Prostate gland (tissue), 2 donors: Measurements from ENCODE around the gene ZNF614.

Experiments
- POLR2A ChIP-seq: fragments of 450-650 bp; IDR thresholded peaks from one replicate; pipeline ENCODE4 v1.6.1; 2016; ENCODE audit warnings: antibody characterized with exemption, mild to moderate bottlenecking
- POLR2AphosphoS5 ChIP-seq: sonication (generic); formaldehyde crosslinking; IDR thresholded peaks from one replicate; pipeline ENCODE4 v1.6.1; 2017; ENCODE audit warnings: antibody characterized with exemption
- TF ChIP-seq, protein P1 (sequence below), 4 experiments: fragments of 200-600 bp in 2 of 4; fragments of 450-650 bp in 2 of 4; sonication (generic) in 2 of 4; IDR thresholded peaks; 1 replicate in 3 of 4; 2 replicates in 1 of 4; pipeline ENCODE4 v1.5.1; 2016 to 2019; ENCODE audit warnings: antibody characterized with exemption in 4 of 4, mild to moderate bottlenecking in 2 of 4, moderate library complexity in 2 of 4

DNA sequence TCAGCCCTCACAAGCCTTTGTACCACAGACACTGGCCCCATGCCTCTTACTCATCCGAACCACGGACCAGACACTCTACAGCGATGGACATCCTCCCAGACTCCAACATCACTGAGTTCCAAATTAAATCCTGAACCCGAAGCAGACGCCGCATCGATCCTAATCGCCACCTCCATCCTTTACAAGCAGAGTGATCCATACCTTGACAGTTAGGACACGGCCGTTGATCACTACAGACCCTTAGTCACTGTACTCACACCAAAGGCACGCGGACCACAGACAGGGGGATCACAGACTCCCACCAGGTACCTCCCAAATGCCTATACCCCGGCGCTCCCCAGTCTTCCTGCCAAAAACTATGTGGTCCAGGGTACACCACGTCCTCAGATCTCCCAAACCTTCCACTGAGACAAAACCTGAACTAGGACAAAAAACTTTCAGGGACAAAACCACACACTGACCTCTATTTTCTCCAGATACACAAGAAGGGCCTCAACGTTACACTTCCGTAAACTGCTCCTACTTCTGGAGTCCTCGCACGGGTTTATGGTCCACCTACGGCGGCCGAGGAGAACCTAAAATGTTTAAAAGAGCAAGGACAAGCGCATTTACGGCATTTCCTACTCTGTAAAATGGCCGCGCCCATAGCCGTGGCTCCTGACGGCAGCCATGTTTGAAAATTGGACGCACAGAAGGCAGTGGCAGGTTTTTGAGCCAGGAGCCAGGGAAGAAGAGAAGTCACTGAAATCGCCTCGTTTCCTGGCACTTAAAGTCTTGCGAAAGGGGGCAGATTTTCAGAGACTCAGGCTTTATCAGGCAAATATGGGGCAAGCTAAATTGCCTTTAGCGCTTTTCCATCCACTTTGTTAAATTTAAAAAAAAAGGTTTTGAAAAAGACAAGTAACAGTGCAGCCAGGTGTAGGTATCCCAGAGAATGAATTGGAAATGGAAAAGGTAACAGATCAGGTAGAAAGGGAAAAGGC lies 41.6 kb downstream of the ZNF614 start, which contains the start of gene ZNF350:
- TF ChIP-seq, protein P1, sequence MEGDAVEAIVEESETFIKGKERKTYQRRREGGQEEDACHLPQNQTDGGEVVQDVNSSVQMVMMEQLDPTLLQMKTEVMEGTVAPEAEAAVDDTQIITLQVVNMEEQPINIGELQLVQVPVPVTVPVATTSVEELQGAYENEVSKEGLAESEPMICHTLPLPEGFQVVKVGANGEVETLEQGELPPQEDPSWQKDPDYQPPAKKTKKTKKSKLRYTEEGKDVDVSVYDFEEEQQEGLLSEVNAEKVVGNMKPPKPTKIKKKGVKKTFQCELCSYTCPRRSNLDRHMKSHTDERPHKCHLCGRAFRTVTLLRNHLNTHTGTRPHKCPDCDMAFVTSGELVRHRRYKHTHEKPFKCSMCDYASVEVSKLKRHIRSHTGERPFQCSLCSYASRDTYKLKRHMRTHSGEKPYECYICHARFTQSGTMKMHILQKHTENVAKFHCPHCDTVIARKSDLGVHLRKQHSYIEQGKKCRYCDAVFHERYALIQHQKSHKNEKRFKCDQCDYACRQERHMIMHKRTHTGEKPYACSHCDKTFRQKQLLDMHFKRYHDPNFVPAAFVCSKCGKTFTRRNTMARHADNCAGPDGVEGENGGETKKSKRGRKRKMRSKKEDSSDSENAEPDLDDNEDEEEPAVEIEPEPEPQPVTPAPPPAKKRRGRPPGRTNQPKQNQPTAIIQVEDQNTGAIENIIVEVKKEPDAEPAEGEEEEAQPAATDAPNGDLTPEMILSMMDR (IDR thresholded peaks at IDR 0.05): peak in 1 of 4 experiments; percentile 7
- TF ChIP-seq POLR2A (no peak), POLR2AphosphoS5 (peak; percentile 100)
